SIG-M5 treated with dmso at 0.1 percent for 504 hours (cell line): ENCODE results near the gene TNP2.
"Not testable (repeated sequence)": the region's sequence is repeated elsewhere in the genome, so short reads cannot be mapped to it uniquely, and the experiment has no call there.

Experiments used
- DNase-seq: peaks from one replicate; lab custom pipeline; 2025; ENCODE audit not compliant: unreplicated experiment; lab: John Stamatoyannopoulos, UW

The TNP2 gene

DNA sequence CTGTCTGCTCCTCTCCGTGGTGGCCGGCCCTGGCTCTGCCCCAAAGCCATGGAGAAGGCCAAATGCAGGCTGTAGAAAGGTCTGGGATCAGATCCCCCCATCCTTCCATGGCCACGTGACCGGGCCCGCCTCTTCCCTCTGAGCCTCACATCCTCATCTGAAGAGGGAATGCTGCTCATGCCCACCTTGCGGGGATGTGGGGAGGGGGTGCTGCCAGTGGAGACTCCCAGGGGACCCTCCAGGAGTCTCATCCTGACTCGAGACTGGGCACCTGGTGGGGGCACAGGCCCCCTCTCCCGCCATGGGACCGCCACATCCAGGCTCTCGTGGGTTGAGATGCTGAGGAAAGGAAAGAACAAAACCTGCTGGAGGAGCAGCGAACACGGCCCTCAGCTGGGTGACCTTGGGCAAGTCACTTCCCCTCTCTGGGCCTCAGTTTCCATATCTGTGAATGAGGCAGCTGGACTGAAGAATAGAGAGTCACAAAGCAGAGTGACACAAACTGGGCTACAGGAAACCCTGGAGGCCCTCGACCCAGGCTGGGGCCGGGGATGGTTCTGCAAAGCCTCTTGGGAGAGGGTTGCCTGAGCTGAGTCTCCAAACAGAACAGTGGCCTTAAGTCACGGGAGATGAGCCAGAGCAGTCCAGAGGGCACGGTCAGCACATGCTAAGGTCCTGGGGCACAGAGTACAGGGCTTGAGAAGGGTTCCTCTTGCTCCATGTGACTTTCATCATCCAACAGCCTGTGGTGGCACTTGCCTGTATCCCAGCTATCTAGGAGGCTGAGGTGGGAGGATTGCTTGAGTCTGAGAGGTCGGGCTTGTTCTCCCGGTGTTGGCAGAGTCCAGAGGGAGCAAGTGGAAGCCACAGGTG, 43.2 kb downstream of the TNP2 start:
- no peak for DNase-seq

DNA sequence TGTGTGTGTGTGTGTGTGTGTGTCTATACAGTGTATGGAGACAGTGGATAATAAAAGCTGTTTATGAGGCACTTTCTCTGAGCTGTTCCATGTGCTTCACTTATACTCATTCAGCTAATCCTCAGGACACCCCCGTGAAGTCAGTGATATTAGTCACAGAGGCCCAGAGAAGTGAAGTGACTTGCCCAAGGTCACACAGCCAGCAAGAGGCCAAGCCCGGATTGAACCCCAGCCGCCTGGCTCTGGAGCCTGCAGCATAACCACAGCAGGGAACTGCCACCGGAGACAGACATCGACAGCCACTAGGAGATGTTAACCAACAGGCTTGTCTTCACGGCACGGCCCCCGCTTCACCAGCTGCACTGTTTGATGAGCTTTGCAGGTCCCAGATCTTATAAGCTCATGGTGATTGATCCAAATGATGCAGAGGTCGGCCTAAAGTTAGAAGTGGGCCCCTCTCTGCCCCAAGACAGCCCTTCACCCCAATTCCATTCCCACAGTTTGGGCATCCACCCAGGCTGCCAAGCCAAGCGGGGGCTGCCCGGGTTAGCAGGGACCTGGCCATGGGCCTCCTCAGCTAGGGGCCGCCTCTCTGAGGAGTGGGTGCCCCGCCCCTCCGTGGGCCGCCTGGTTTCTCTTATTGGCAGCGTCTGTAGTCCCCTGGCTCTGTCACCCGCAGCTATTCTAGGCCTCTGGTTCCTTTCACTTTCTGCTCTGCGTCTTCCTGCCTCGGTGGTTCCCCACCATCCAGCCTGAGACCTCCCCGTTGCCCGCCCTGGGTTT, 44.0 kb downstream of the TNP2 start:
- DNase-seq = peak; percentile 13

DNA sequence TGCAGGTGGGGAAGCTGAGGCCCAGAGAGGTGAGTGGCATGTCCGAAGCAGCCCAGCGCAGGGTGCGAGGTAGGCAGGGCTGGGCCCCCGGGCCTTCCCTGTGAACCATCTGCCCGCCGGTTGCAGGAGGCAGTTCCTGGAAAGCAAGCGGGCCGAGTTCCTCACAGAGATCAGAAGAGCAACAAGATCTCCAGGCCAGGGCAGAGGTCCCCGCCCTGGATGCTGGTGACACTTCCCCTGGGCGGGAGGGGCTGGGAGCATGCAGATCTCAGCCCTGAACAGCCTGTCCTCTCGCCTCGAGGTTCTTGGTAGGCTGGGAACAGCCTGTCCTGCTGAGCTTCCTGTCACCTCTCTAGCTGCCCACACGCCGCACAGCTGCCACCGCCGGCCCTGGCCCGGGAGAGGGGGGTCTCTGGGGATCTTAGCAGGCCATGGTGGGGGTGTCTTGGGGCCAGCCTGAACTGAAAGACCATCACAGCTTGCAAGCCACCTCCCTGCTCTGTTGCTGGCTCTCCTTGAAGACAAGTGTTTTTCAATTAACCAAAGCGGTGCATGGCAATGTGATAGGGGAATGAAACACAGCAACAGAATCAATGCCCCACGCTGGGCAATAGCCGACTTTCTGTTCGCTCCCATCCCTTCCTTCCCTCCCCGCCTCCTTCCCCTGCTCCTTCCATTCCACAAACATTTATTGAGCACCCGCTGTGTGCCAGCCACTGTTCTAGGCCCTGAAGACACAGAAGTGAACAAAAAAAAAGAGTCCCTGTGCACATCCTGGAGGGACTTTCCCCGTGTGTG, 44.8 kb downstream of the TNP2 start:
- no peak for DNase-seq

DNA sequence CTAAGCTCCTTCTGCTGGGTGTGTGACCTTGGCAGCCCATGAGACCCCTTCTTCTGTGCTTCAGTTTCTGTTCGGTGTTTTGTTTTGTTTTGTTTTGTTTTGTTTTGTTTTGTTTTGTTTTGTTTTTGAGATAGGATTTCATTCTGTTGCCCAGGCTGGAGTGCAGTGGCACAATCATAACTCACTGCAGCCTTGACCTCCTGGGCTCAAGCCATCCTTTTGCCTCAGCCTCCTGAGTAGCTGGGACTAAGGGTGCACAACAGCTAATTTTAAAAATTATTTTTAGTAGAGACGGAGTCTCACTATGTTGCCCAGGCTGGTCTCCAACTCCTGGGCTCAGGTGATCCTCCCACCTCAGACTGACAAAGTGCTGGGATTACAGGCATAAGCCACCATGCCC, 48.6 kb downstream of the TNP2 start:
- not testable (repeated sequence) for DNase-seq

DNA sequence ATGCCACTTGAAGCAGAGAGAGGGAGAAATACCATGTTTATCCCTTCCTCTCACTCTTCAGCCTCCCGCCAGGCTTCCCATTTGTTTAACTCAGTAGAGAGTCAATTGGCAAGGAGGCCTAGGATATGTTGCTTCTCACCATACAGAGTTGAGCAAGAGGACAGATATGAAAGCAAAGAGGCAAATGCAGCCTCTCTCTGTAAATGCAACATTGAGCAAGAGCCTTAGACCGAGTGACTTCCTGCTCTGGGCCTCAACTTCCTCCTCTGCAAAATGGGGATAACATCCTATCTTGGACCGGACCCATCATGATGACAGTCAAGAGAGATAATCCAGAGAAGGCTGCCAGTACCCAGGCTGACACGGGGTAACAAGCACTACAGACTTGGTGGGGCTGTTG, 49.9 kb downstream of the TNP2 start:
- peak; percentile 84 for DNase-seq

DNA sequence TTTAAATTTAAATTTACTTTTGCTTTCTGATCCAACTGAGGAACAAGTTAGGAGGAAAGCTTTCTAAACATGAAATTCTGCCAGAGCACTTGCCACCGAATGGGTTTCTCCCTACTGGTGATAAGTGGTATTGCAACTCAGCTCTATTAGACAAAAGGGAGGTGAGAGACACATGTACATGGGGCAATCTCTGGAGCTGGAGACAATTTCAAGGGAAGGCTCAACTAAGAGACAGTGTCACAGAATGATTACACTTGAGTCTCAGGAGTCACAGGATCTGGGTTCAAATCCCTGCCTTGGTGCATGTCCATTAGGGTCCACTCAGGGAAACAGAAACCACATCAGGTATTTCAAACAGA, 50.5 kb downstream of the TNP2 start:
- DNase-seq = no peak
